IPS DF 4.7 (cell line): Measurements from ENCODE around the gene DAND5.

ENCODE experiments used
- DNase-seq: peaks from one replicate; pipeline ENCODE4 v3.0.0-alpha.2; 2013; ENCODE audit warnings: low spot score; ENCODE audit errors: extremely low read depth

Gene DAND5

GRCh38 chr19:12992729-12993128 lies 23.4 kb downstream of the DAND5 start:
- no peak for DNase-seq

GRCh38 chr19:12993562-12993961 lies 24.2 kb downstream of the DAND5 start:
- DNase-seq: no peak

- no peak for DNase-seq
Measured at GRCh38 chr19:12994701-12995595, 25.6 kb downstream of the DAND5 start, which contains the start of gene NFIX. TSS of gene NFIX (plus strand) at chr19:12995475. CDS start at chr19:12995838, 363 bp downstream.

GRCh38 chr19:12995596-12996405 lies 26.4 kb downstream of the DAND5 start:
- DNase-seq: no peak

- DNase-seq: no peak
Measured at GRCh38 chr19:12996406-12997094, 27.2 kb downstream of the DAND5 start.

- DNase-seq: no peak
Measured at GRCh38 chr19:12997179-12997966, 28.0 kb downstream of the DAND5 start.

GRCh38 chr19:12997967-12998940 lies 28.9 kb downstream of the DAND5 start:
- no peak for DNase-seq

- DNase-seq: no peak
Measured at GRCh38 chr19:13001166-13001501, 31.8 kb downstream of the DAND5 start.

GRCh38 chr19:13001502-13002165 lies 32.3 kb downstream of the DAND5 start:
- no peak for DNase-seq

- no peak for DNase-seq
Measured at GRCh38 chr19:13002166-13002898, 33.0 kb downstream of the DAND5 start.

- no peak for DNase-seq
Measured at GRCh38 chr19:13003081-13003480, 33.7 kb downstream of the DAND5 start.

- DNase-seq: no peak
Measured at GRCh38 chr19:13004273-13004672, 34.9 kb downstream of the DAND5 start.

- DNase-seq: no peak
Measured at GRCh38 chr19:13005253-13005652, 35.9 kb downstream of the DAND5 start.

- no peak for DNase-seq
Measured at GRCh38 chr19:13005861-13006370, 36.5 kb downstream of the DAND5 start.

GRCh38 chr19:13006431-13007281 lies 37.3 kb downstream of the DAND5 start:
- DNase-seq: no peak

GRCh38 chr19:13007292-13008045 lies 38.1 kb downstream of the DAND5 start:
- no peak for DNase-seq
